ENCODE results near the gene CENPP. TPM values are rescaled to one million over a fixed set of nuclear protein-coding genes. Genes with fewer than 3 reads are reported as not detected.

Gene CENPP
- total RNA-seq, 2 donors from 2014 or later: 3.1 to 11.0 TPM

DNA sequence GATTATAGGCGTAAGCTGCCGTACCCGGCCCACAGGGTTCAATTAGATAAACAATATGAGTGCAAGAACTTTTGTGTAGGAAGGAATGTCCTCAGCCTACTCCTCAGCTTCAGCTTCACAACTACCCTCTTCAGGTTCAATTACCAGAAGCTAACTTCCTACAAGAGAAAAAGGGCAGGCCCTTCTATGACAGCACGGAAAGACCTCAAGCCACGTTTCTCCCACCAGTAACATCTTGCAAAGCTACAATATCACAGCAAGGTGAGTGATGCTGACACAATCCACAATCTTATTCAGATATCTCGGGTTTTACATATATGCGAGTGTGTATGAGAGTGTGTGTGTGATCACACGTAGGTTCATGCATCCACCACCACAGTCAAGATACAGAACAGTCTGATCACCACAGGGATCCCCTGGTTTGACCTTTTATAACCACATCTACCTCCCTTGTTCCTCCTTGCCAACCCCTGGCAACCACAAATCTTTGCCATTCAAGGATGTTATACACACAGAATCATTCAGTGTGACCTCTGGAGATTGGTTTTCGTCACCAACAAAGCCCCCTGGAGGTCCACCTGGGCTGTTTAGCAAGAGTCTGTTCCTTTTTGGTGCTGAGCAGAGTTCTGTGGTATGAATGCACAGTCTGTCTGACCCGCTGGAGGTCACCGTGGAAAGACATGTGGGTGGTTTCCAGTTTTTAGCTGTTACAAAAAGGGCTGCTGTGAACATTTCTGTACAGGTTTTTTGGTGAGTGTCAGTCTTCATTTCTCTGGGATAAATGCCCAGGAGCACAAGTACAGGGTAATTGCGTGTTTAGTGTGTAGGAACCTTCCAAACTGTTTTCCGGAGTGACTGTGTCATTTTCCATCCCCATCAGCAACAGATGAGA, 305.9 kb downstream of the CENPP start:
- no peak overlapping the region for H3K9ac ChIP-seq (ENCODE audit: low read depth in 2 of 2, low read length in 2 of 2)
- no peak for DNase-seq
- H3K4me1 ChIP-seq: no peaks in the 10 kb centered on the region
- TF ChIP-seq, protein P1, sequence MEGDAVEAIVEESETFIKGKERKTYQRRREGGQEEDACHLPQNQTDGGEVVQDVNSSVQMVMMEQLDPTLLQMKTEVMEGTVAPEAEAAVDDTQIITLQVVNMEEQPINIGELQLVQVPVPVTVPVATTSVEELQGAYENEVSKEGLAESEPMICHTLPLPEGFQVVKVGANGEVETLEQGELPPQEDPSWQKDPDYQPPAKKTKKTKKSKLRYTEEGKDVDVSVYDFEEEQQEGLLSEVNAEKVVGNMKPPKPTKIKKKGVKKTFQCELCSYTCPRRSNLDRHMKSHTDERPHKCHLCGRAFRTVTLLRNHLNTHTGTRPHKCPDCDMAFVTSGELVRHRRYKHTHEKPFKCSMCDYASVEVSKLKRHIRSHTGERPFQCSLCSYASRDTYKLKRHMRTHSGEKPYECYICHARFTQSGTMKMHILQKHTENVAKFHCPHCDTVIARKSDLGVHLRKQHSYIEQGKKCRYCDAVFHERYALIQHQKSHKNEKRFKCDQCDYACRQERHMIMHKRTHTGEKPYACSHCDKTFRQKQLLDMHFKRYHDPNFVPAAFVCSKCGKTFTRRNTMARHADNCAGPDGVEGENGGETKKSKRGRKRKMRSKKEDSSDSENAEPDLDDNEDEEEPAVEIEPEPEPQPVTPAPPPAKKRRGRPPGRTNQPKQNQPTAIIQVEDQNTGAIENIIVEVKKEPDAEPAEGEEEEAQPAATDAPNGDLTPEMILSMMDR (IDR thresholded peaks at IDR 0.05): no peak
- no peak overlapping the region for H3K4me3 ChIP-seq
- intact Hi-C loops (cut with DNase I): loop anchor here (5.0 to 10.0 kb wide), 3 partner anchors 129 to 497 kb away; no protein-coding TSS in a partner anchor
- no peaks in the 10 kb centered on the region for H3K27me3 ChIP-seq
- peaks cover 2% of the 10 kb centered on the region for H3K36me3 ChIP-seq
- no peaks in the 10 kb centered on the region for H3K9me3 ChIP-seq
- H3K27ac ChIP-seq: no peak overlapping the region

- intact Hi-C loops (cut with DNase I): loop anchor here (5.0 to 10.0 kb wide), 3 partner anchors 130 to 498 kb away; no protein-coding TSS in a partner anchor
- no peak overlapping the region for H3K27ac ChIP-seq
- DNase-seq: no peak
These were observed 306.9 kb downstream of the CENPP start for GRCh38 chr9:92632641-92633040.

GRCh38 chr9:92633614-92634278, 308.0 kb downstream of the CENPP start:
- DNase-seq: no peak
- Histone ChIP-seq H3K9me3 (no peaks in the 10 kb centered on the region), H3K4me1 (no peaks in the 10 kb centered on the region), H3K36me3 (peaks cover 8% of the 10 kb centered on the region), H3K4me3 (no peak overlapping the region), H3K9ac (ENCODE audit: low read depth in 2 of 2, low read length in 2 of 2) (no peak overlapping the region), H3K27me3 (no peaks in the 10 kb centered on the region), H3K27ac (no peak overlapping the region)
- TF ChIP-seq, protein P1 (IDR thresholded peaks at IDR 0.05): no peak
- intact Hi-C loops (cut with DNase I): loop anchor here (5.0 to 10.0 kb wide), 3 partner anchors 131 to 499 kb away; no protein-coding TSS in a partner anchor

More at GRCh38 chr9:92632641-92633040, 306.9 kb downstream of the CENPP start:
- TF ChIP-seq, protein P1 (IDR thresholded peaks at IDR 0.05): no peak
- no peaks in the 10 kb centered on the region for H3K9me3 ChIP-seq
- H3K4me1 ChIP-seq: no peaks in the 10 kb centered on the region
- no peak overlapping the region for H3K9ac ChIP-seq (ENCODE audit: low read depth in 2 of 2, low read length in 2 of 2)
- no peak overlapping the region for H3K4me3 ChIP-seq
- H3K36me3 ChIP-seq: peaks cover 8% of the 10 kb centered on the region
- H3K27me3 ChIP-seq: no peaks in the 10 kb centered on the region

GRCh38 chr9:92634712-92635605, 309.2 kb downstream of the CENPP start:
- no peak overlapping the region for H3K27ac ChIP-seq
- H3K9ac ChIP-seq (ENCODE audit: low read depth in 2 of 2, low read length in 2 of 2): no peak overlapping the region
- H3K36me3 ChIP-seq: peaks cover 8% of the 10 kb centered on the region
- no peak overlapping the region for H3K4me3 ChIP-seq
- H3K9me3 ChIP-seq: no peaks in the 10 kb centered on the region
- peak; percentile 75 for DNase-seq
- TF ChIP-seq, protein P1 (IDR thresholded peaks at IDR 0.05): peak; percentile 85
- intact Hi-C loops (cut with DNase I): loop anchor here (5.0 to 10.0 kb wide), 4 partner anchors 133 to 500 kb away; no protein-coding TSS in a partner anchor
- H3K27me3 ChIP-seq: no peaks in the 10 kb centered on the region
- H3K4me1 ChIP-seq: no peaks in the 10 kb centered on the region
